ENCODE data around the gene MTCL1.

- TF ChIP-seq POLR2A (IDR thresholded peaks at IDR 0.05) (no peak), POLR2AphosphoS5 (IDR thresholded peaks at IDR 0.05) (no peak)
Observed at GRCh38 chr18:8684577-8684976, 20.8 kb upstream of the MTCL1 start.
